ENCODE measurements around the gene GET3.
"Not testable (repeated sequence)": the region's sequence is repeated elsewhere in the genome, so short reads cannot be mapped to it uniquely, and the experiment has no call there.

GET3 gene

DNA sequence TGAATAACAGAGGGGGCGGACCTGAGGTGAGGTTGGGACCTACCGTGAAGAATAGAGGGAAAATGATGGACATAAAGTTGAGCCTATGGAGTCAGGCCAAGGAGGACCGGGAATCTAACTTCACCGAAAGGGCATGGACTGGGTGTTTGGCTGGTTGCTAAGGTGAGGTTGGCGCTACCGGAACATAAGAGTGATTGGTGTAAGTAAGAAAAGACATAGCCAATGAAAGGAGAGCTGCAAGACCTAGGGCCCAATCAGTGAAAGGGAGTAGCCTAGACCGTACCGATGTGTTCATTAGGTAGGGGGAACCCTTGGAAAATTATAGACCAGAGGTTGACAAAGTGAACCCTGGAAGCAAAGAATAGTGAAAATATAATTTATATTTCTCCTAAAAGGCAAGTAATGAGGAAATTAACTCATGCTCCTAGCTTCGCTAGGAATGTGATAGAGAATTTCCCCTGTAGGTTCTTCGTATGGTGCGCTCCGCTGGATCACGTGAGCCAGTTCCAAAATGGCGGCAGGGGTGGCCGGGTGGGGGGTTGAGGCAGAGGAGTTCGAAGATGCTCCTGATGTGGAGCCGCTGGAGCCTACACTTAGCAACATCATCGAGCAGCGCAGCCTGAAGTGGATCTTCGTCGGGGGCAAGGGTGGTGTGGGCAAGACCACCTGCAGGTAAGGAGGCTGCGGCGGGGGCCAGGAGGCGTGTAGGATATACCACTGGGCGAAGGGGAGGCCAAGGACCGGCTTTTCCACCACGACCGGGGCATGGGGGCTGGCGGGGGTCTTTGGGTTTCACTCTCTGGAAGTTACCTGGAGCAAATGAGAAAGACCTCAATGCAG lies at the start of gene GET3:
Gene GET3, plus strand, starts transcription at position 503 of the 840 bp plus-strand sequence. Its CDS starts 9 bp downstream, at position 512.
- peak; percentile 59 to 60 for DNase-seq (ENCODE audit: low read depth in 2 of 2)

DNA sequence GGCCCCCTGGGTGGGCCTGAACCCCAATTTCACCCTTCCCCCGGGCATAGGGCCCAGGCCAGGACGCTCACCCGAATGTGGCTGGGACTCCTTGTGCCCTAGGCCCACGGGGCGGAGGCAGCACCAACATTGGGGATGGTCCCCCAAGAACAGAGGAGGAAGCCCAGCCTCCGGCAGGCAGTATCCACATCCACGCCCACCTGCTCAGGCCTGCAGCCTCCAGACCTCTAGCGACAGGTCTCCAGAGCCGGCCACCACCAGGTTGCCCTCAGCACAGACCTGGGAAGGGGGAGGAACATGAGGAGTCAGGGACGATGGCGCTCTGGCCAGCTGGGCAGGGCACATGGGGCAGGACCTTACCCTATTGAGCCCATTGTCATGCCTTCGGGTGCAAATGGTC lies 48.3 kb upstream of the GET3 start:
- DNase-seq (ENCODE audit: low read depth in 2 of 2), result no peak

DNA sequence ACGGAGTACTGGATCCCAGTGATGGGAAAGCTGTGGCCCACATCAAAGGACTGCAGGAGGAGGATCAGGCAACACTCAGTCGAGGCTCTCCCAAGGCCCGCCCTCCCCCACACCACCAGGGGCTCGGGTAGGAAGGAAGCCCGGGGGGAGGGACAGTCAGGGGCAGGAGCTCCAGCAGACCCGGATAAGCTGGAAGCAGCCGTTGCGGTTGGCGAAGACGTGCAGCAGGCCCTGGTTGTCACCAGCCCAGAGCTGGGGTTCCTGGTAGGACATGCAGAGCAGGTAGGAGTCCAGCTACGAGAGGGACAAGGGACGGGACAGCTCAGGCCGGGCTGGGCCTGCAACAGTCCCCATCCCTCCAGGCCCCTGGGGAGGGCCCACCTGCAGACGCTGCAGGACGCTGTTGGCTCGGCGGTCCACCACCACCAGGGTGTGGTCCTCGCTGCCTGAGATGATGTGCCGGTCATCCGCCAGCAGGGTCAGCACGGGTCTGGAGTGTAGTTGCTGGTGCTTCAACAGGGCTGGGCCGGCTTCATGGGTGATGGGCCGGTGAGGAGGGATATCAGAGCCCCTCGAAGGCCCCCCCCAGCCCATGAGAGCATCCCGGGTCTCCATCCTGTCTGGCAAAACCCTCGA lies 47.6 kb upstream of the GET3 start:
- DNase-seq (ENCODE audit: low read depth in 2 of 2), result no peak

DNA sequence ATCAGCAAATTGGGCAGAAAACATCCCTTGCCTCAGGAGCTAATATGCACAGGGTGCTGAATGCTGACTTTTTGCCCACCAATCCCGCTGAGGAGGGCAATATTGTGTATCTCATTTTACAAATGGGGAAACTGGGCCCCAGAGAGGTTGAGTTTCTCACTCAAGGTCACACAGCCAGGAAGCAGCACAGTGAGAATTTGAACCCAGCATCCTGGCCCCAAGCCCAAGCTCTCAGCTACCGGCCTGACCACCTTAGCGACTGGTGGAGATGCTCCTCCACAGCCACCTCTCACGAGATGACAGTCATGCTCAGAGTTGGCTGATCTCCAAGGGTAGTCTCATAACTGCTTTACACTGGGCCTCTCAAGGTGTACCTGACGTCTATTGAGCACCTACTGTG lies 44.3 kb upstream of the GET3 start:
- DNase-seq (ENCODE audit: low read depth in 2 of 2), result no peak

DNA sequence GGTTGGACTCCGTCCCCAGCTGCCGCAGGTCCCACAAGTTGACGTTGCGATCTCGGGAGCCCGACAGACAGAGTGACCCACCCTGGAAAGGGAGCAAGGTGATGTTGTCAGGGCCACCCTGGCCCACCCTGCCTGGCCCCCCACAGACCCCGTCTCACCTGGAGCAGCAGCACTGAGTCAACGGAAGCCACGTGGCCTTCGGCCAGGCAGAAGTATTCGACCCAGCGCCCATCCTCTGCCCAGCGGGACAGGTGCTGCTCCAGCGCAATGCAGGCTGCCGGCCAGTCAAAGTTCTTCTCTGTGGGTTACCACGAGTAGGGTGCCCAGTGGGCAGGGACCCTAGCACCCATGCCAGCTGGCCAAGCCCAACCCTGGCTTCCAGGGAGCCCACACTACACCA lies 42.7 kb upstream of the GET3 start:
- no peak for DNase-seq (ENCODE audit: low read depth in 2 of 2)

DNA sequence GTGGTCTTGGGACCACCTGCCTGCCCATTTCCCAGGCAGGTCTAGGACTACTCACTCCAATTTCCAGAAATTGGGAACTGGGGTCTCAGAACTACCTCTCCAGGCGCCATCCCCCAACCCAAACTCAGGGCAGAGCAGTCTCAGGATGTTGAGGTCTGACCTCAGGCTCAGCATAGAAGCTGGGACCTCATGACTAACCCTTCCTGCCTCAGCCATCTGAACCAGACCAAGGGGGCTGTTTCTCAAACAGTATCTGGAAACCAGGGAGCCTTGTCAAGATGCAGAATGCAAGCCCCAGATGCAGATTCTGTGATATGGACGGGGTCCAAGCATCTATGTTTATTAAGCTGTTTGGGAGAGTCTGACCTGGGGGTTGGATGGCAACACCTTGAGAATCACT lies 42.2 kb upstream of the GET3 start:
- no peak for DNase-seq (ENCODE audit: low read depth in 2 of 2)

DNA sequence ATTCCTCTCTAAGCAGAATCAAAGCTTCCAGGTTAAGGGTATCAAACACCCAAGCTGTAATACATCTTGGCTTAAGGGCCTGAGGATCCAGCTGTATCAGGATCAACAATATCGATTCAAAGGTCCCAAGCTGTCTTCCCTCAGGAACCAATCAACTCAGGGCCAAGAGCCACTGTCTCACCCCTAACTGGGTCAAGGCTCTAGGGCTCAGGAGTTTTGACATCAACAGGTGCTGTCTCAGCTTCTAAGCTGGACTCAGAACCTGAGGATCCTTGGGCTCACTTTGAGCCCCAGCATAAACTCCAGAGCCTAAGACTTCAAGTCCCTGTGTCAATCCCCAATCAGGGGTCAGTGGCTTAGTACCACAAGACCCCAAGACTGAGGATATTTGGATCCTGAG lies 41.8 kb upstream of the GET3 start:
- no peak for DNase-seq (ENCODE audit: low read depth in 2 of 2)

DNA sequence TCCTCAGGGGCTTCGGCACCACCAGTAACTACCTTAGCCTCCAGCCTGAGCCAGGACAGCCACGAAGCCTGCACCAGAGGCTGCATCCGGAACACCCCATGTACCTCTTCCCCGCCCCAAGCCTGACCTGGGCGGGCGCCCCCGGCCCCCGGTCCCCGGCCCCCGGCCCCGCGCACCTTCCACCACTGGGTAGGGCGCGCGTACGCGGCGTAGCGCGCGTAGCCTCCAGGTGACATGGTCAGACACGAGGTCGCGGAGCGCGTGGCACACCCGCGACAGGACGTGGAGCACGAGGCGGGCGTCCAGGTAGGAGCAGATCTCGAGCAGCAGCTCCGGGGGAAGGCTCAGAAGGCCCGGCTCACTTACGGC lies 41.3 kb upstream of the GET3 start:
- DNase-seq (ENCODE audit: low read depth in 2 of 2), result no peak

DNA sequence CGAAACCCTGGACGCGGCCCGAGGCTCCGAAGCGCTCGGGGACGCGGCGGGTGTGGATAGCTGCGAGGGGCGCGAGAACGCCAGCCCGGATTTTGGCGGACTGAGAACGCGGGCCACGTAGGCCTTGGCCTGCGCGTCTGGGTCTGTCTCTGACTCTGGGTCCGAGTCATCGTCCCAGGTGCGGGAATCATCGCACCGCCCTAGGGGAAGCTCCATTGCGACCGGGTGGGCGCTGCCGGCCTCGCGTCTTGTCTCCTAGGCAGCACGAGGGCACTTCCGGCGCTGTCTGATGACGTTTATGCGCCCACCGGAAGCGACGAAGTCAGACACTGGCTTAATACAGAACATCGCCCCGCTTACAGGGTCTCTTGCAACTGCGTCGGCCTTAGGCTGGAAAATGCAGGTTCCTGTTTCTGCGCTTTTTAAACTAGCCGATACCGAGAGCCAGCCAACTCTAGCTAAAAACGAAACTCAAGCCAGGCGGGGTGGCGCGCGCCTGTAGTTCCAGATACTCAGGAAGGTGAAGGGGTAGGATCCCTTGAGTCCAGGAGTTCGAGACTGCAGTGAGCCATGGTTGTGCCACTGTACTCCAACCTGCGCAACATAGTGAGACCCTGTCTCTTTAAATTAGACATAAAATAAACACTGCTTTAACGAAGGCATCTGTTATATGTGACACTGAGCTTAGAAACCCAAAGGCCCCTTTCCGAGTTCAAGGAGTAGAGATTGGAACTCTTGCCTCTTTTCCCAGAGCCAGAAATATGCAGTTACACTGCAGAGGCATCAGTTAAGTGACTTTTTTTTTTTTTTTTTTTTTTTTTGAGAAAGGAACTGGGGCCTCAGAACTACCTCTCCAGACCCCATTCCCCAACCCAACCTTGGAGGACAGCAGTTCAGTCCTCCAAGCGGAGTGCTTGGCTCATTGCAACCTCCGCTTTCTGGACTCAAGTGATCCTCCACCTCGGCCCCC lies 40.6 kb upstream of the GET3 start, which contains the start of gene FBXW9:
Gene FBXW9, minus strand, starts transcription at position 266 of the 970 bp plus-strand sequence. Its CDS starts 50 bp downstream, at position 216.
- DNase-seq (ENCODE audit: low read depth in 2 of 2), result peak; percentile 95 to 99

DNA sequence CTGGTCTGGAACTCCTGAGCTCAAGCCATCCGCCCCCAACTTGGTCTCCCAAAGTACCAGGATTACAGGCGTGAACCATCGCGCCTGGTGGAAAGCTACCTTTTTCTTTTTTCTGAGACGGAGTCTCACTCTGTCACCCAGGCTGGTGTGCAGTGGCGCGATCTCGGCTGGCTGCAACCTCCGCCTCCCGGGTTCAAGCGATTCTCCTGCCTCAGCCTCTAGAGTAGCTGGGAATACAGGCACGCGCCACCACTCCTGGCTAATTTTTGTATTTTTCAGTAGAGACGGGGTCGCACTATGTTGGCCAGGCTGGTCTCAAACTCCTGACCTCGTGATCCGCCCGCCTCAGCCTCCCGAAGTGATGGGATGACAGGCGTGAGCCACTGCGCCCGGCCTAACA lies 39.9 kb upstream of the GET3 start:
- DNase-seq (ENCODE audit: low read depth in 2 of 2), result not testable (repeated sequence)

DNA sequence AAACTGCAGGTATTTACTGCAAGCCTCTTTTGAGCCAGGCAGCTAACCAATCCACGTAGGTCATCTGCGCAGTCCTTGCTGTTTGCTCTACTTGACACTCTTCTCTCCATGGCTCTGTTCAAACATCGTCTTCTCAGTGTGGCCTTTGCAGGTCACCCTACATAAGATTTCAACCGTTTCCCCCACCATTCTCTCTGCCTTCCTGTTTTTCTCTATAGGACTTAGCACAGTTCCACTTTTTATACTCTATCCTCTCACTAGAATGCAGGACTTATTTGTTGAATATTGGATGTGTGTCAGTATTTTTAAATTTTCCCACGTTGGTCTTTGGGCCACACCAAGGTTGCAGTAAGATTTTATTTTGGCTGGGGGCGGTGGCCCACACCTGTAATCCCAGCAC lies 39.2 kb upstream of the GET3 start:
- DNase-seq (ENCODE audit: low read depth in 2 of 2), result no peak

DNA sequence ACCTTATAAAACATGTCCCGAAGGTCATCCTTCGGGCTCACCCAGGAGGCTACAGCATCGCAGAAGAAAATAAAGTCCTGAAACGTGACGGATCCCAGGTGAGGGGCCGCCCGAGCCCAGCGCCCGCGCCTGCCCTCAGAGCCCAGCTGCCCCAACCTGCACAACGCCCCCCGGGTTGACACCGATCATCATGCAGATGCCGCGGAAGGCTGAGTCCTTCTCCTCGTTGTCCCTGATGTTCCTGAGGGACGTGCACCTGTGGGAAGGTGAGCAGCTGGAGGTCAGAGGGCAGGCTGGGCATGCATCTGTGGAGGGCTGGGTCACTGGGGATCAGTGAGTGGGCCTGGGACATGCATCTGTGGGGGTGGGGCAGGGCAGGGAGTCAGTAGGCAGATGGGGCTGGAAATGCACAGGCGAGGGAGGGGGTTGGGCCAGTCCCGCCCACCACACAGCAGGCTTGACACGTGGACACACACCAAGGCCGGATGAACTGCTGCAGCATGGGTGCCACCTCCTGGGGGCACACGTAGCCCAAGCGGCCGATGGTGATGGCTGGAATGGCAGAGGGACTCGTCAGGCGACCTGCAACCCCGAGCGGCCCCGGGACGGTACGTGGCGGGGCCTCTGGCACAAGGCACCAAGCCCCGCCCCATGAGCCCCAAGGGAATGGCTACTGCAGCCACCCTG lies 35.6 kb upstream of the GET3 start:
- no peak for DNase-seq (ENCODE audit: low read depth in 2 of 2)

DNA sequence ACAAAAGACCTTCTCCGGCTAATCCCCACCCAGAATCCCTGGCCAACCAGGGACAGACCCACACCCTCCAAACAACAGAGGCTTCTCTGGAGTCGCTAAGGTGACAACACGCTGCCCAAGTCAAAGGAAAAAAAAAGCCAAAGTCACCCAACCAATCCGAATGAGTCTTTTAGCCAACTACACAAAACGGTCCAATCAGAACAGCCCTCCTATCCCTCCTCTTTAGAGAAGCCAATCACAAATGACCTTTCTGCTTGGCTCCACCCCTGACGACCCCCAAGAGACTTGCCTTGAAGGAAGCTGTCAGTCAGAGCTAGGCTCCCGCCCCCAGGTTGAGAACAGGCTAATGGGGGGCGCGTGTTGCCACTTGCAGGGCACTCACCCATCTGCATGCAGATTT lies 34.3 kb upstream of the GET3 start:
- DNase-seq (ENCODE audit: low read depth in 2 of 2), result no peak

DNA sequence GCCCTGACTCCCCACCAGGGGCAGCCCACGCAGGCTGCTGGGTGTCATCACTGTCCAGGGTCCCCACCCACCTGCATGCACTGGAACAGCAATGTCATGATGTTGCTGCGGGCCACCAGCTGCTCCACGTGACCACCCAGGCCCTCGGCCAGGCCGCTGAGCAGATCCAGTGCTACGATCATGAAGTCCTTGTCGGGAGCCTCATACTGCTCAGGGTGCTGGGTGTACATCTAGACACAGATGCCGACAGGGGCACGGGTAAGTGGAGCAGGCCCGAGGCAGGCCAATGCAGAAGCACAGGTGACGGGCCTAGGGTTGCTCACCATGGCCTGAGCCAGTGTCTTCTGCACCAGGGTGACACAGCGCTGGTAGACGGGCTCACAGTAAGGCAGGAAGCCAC lies 32.1 kb upstream of the GET3 start:
- DNase-seq (ENCODE audit: low read depth in 2 of 2), result no peak

DNA sequence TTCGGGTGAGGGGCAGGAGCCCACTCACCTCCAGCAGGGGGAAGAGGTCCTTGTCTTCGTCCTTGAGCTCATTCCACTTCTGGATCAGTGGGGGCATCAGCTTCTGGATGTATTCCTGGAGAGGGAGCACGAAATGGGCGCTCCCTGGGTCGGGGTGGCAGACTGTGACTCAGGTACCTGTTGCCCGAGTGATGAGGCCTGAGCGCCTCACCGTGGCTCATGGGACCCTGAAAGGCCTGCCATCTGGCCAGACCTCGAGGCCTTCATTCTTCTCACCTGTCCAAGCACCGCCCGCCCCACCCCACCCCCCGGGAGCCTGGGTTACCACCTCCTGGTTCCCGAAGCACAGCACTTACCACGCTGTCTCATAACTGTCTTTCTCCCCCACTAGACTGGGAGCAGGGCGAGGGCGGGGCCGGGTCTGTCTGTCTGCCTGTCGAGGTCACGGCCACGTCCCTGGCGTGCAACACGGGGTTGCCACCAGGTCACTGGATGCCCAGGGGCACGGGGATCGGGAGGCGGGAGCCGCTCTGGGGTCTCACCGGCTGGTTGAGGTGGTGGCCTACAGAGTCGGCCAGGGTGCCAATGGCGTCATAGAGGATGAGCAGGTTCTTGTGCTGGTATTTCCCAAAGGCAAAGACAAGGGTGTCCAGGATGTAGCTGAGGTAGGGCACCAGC lies 31.5 kb upstream of the GET3 start:
- DNase-seq (ENCODE audit: low read depth in 2 of 2), result no peak

DNA sequence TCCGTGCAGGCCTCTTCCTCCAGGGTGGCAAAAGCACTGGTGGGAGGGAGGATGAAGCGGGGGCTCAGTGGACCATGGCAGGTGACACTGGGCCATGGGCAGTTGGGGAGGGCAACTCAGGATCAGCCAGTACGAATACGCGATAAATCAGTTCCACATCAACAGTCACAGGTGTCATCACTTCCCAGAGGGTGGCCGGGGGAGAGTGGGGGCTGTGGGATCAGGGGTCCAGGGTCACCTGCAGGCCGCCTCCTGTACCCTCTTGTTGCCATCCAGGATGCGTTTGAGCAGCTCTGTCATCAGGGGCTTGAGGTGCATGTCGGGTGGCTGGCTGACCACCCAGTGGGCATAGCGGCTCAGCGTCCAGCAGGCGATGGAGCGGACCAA lies 31.0 kb upstream of the GET3 start:
- DNase-seq (ENCODE audit: low read depth in 2 of 2), result no peak

DNA sequence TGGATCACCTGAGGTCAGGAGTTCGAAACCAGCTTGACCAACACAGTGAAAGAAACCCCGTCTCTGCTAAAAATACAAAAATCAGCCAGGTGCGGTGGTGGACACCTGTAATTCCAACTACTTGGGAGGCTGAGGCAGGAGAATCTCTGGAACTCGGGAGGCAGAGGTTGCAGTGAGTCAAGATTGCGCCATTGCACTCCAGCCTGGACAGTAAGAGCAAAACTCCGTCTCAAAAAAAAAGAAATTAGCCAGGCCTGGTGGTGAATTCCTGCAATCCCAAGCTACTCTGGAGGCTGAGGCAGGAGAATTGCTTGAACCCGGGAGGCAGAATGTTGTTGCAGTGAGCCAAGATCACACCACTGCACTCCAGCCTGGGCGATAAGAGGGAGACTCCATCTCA lies 28.7 kb upstream of the GET3 start:
- no peak for DNase-seq (ENCODE audit: low read depth in 2 of 2)

DNA sequence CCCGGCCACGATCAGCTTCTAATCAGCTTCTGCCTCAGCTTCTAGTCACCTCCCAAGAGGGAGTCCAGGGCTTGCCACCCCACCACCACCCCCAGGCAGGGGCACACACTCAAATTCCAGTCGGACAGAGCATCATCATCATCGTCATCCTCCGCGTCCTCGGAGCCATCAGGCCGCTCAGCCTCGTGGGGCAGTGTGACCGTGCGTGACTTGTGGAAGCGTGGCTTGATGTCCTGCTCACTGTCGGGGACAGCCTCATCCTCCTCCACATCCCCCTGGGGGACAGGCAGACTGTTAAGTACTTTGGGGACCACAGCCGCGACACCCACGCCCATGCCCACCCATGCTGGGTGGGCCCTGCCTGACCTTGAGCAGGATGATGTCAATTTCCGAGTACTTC lies 26.1 kb upstream of the GET3 start:
- DNase-seq (ENCODE audit: low read depth in 2 of 2), result no peak

DNA sequence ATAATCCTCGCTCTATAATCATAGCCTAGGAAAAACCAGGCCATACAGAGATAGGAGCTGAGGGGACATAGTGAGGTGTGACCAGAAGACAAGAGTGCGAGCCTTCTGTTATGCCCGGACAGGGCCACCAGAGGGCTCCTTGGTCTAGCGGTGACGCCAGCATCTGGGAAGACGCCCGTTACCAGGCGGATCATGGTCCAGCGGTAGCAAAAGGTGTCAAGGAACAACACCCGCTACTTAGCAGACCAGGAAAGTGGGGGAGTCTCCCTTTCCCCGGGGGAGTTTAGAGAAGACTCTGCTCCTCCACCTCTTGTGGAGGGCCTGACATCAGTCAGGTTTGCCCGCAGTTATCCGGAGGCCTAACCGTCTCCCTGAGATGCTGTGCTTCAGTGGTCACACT lies 25.2 kb upstream of the GET3 start:
- DNase-seq (ENCODE audit: low read depth in 2 of 2), result not testable (repeated sequence)

DNA sequence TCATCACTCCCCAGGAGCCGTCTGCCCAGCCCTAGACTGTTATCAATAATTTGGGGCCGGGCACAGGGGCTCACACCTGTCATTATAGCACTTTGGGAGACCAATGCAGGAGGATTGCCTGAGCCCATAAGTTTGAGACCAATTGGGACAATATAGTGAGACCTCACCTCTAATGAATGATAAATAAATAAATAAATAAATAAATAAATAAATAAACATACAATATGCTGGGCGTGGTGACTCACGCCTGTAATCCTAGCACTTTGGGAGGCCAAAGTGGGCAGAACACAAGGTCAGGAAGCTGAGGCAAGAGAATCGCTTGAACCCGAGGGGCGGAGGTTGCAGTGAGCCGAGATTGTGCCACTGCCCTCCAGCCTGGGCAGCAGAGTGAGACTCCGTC lies 24.0 kb upstream of the GET3 start:
- DNase-seq (ENCODE audit: low read depth in 2 of 2), result not testable (repeated sequence)

DNA sequence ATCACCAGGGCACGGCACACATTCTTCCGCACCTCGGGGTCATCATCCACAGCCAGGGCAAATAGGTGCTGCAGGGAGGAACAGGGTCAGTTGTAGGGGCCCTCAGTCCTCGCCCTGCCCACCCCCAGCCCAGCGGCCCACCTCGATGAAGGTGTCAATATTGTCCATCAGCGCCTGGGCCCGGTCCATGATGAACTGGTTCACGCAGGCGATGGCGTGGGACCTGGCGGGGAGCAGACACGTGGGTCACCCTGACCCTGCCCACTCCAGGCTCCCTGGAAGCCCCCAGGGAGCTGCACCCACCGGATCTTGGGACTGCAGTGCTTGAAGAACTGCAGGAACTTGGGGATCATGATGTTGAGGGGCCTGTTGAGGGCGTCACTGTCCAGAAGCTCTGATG lies 22.2 kb upstream of the GET3 start:
- no peak for DNase-seq (ENCODE audit: low read depth in 2 of 2)

All from activated CD4-positive, alpha-beta T cell treated with anti-CD3 and anti-CD28 coated beads for 24 hours (primary cell).